GM19467 (cell line): ENCODE measurements around the gene PPFIA2.

Experiments
- ATAC-seq: cut with Tn5 transposase; IDR thresholded peaks from one replicate; pipeline ENCODE4 v1.9.1; 2021; ENCODE audit warnings: mild to moderate bottlenecking, moderate library complexity; ENCODE audit not compliant: unreplicated experiment

Gene PPFIA2

DNA sequence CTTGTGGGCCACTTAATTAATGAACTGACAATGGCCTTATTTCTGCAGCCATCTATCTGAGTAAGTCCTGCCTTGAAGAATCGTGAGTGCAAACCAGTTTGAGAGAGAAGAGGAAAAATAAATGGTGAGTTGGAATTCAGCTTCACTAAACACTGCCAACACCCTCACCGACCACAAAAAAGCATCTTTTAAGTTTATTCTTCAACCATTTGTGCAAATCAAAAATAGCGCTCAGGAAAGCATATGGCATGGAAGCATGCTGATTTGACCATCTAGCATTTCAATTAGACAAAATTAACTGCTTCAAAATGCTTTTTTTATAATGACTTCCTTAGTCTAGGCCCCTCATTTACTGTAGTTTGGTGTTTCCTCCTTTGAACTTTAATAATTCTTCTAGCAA is 294.0 kb downstream of the PPFIA2 start:
- ATAC-seq, result no peak

DNA sequence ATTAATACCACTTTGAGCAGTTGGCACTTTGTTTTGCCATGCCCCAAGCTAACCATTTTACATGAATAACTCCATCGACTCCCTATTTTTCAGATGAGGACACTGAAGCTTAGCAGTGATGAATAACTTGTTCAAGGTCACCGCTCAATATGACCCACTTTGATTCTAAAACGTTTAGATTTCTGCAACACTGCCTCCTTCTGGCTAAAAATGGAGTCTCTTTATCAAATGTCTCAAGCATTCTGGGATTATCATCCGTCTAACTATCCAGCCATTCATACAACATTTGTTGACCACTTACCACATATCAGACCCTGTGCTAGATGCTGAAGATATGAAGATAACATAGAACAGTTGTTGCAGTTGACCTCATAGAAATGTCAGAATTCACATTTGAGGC is 298.0 kb downstream of the PPFIA2 start:
- no peak for ATAC-seq

DNA sequence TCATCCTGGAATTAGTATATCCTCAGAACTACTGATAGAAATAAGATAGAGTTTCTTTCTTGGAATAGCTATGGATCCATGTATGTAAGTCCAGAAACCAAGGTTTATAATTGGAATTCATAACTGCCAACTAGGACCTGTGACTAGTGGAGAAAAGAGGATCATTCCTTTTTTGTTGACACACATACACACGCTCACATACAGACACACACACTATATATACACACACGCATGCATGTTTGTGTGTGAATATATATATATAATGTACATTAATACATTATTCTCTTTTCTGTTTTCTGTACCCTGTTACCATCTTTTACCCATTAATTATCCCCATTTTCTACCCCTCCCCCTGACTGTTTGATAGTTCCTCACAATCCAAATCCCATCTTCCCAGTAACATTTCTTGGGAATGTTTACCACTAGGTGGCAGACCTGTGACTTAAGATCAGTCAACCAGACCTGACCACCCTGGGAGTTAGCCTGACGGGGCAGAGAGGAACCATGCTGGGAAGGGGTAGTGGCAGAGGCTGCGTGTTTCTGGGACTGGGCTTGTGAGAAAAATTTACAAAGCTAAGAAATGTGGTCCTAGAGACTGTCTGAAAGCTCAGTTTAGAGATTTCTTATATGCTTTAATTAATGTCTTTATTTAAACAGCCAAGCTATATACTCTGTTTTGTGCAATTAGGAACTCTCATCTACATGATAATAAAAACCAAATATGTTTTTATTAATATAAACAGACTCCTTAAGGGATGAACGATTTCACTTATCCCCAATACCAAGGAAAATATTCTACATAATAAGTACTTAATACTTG is 308.0 kb downstream of the PPFIA2 start:
- no peak for ATAC-seq

DNA sequence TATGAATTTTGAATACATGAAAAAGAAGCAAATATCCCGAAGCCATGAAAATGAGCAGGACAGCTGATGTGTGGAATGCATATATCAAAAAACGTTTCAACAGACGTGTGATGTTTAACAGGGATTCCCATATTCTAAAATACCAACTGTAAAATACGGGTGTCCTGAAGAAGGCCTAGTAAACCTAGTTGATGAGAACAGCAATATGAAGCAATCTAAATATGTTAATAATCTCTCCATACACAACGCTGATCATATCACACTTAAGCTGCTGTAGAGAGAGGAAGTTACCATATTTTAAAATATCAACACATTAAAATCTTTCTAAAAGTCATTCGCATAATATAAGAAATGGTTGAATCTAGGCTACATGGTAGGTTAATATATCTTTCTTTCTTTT is 317.5 kb downstream of the PPFIA2 start:
- ATAC-seq, result no peak

DNA sequence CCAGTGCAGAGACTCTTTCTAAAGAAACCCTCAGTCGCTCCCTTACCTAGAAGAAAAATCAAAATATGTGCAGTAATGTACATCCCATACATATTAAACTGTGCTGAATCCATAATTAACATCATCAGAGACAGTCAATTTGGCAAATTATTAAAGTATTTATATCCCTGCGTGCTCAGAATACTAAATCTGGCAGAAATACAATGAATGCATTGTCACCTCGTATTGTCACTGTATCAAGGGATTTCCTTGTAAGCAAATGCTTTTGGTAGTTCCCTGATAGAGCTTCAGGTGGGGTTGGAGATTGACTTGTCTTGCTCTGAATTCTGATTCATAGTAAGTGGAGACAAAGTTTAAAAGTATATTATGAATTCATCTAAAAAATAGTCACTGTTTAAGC is 319.1 kb downstream of the PPFIA2 start:
- ATAC-seq, result no peak

DNA sequence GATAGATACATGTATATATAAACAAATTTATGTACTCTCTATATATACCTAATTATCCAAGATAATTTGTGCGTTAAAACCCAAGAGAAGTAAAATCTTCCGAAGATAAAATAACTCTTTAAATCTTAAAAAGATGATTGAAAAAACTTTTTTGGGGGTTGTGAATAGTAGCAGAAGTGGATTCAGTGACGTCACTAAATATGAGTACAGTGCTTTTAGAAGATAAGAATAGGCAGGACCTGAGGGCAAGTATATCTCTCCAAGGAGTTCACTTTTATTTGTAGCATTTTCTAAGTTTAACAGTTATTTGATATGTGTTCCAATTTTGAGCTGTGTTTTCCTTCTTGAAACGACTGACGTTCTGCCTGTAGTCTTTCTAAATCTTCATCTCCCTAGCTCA is 319.8 kb downstream of the PPFIA2 start:
- no peak for ATAC-seq

DNA sequence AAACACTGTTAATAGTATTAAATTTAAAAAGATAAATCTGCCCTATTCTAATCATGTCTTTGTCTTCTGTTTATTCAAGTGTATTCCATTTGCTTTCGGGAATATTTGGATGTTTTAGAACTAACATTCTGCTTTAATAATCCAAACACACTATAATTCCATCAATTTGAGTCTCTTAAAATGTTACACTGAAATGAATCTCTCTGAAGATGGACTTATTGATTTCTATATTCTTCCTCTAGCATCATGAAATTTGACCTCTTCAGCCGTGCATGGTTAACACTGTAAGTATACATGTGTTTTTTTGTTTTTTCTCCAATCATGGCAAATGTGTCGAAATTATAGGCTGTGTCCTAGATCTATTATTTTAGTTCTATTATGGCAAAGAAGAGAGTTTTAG is 342.1 kb downstream of the PPFIA2 start:
- no peak for ATAC-seq

DNA sequence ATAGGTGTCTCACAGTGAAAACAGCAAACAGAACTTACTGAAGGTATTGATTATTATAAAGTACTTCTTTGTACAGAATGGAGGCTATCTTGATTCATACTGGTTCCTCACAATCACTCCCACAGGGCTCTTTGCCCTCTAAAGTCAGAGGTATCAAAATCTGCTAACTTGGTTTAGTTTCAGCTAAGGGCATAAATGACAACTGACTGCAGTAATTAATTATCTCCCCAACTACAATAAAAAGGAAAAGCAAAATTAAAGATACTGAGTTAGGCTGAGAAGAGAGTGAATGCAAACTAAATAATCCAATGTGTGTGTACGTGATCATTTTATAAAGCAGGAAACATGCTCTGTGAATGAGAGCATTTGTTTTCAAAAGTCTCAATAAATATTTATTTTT is 342.6 kb downstream of the PPFIA2 start:
- no peak for ATAC-seq

DNA sequence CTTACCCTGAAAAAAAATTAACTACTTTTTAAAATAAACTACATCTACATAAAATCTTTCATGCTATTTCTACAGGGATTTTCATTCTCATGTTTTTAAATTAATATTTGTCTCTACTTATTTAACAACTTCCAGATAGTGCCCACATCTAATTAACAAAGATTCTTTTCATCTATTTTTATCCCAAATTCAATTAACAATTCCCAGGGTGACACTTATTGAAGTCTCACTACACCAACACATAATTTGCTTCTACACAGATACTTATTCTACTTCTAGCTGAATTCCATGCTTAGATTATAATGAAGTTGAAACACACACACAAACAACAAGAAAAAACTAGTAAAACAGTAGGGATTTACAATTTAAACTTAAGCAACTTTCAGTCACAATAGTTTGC is 344.7 kb downstream of the PPFIA2 start:
- no peak for ATAC-seq

DNA sequence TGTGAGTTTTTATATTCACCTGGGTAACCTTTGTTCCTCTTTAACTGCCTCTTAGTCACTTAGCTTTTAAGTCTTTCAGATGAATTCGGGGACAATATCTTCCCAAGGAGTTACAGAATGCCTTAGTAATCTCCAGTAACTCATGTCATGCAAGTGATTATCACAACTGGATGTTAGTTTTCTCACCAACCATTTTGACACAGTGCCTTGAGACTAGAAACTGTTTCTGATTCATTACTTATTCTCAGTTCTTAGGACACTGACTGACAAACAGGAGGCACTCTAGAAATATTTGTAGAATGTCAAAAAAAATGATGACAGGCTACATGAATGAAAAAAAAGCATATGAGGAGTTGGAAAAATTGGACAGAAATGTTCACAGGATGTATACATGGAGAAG is 346.2 kb downstream of the PPFIA2 start:
- no peak for ATAC-seq

DNA sequence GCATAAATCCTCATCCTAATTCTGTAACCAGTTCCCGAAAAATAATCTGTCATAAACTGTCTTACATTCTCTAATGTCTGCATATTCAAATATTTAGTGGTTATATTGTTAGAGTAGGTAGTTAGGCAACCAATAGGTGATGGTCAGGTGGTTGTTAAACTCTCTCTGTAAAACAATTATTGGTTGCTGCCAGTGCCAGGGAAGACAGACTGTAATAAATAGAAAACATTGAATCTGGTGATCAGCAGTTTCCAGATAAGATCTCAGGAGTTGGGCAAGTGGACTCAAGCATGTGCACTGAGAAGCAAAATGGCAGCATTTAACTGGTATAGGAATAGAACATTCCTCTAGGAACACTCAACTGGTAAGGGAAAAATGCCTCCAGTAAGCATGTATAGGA is 355.8 kb downstream of the PPFIA2 start:
- ATAC-seq, result no peak

DNA sequence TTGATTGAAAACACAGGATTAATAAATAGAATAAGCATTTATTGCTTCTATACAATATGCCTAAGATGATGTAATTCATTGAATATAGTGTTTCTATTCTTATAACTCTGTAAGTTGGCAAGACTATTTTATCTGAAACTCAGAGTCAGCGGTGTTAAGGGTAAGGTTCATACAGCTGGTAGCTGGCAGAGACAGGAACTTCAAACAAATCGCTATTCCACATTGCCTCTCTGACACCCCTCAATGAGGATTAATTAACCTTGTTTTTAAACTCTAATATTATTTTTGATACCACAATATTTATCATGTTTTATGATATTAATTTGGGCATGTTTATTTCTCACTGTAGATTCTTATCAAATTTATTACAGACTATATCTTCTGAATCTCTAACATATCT is 357.9 kb downstream of the PPFIA2 start:
- ATAC-seq, result no peak

DNA sequence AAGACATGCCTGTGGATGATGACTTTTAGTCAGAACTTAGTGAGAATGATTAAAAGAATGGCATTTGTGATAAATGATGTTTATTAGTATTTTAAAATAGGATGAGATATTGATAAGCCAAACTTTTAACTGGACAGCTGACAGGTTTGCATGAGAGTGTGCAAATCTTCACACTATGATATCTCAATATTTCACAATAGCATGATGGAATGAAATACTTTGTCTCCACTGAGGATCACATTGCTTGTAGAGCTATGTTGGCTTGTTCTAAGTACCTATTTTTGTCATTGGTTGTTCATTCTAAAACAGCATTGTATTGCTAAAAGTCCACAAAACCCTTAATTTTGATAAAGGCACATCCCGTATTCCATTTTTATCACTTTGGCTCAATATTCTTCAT is 359.1 kb downstream of the PPFIA2 start:
- no peak for ATAC-seq

DNA sequence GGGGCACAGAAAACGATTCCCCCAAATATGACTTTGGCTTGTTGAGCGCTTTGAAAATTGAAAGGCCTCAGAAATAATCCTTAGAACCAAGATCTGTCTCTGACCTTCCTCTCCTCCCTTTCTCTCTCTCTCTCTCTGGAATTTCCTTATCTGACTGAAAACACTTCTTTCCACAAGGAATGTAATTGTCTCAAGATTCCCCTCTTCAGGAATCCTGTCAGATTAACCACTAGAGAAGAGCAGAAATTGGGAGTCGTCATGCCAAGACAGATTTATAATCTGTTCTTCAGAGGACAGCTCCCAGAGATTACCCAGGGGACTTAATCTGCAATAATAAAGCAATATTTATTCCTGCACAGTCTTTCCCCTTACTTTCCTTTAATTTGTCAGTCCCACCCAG is 363.7 kb downstream of the PPFIA2 start:
- no peak for ATAC-seq

DNA sequence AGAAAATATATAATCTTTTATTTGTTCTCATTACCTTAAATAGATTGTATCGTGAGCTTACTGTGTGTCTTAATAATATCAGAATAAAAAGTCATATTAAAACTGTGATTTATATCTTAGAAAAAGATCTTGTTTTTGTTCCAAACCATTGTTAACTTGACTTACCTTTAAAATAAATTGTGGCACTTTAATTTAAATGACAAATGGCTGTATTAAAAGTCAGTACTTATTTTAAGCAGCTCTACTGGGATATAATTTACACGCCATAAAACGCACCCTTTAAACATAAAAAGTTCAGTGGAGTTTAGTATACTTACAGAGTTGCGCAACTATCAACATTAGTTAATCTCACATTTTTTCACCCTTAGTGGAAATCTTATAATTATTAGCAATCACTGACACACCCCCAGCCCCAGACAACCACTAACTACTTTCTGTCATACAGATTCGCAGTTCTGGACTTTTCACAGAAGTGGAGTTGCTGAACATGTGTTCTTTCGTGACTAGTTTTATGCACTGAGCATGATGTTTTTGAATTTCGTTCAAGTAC is 369.5 kb downstream of the PPFIA2 start:
- ATAC-seq, result no peak

DNA sequence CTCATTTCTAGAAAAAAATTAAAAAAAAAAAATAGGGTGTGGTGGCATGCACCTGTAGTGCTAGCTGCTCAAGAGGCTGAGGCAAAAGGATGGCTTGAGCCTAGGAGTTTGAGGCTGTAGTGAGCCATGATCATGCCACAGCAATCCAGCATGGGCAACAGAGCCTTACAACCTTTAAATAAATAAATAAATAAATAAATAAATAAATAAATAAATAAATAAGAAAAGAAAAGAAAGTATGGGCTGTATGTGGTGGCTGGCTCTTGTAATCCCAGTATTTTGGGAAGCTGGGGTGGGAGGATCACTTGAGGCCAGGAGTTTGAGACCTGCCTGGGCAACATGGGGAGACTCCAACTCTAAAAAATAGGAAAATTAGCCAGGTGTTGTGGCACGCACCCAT is 373.0 kb downstream of the PPFIA2 start:
- no peak for ATAC-seq

DNA sequence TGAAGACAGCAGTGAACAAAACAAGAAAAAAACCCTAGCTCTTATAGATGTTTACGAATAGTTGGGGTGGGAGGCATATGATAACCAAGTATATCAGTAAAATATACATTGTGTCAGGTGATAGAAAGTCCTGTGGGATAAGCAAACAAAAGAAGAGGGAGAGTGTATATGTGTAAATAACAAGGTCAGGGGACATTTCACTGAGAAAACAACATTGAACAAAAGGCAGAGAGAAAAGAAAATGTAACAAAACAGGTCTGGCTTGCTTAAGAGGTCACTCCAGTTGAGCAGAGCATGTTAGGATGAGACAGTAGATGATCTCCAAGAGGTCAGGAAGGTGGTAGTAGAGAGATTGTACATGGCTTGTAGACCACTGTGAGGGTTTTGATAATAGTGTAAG is 377.2 kb downstream of the PPFIA2 start:
- no peak for ATAC-seq

DNA sequence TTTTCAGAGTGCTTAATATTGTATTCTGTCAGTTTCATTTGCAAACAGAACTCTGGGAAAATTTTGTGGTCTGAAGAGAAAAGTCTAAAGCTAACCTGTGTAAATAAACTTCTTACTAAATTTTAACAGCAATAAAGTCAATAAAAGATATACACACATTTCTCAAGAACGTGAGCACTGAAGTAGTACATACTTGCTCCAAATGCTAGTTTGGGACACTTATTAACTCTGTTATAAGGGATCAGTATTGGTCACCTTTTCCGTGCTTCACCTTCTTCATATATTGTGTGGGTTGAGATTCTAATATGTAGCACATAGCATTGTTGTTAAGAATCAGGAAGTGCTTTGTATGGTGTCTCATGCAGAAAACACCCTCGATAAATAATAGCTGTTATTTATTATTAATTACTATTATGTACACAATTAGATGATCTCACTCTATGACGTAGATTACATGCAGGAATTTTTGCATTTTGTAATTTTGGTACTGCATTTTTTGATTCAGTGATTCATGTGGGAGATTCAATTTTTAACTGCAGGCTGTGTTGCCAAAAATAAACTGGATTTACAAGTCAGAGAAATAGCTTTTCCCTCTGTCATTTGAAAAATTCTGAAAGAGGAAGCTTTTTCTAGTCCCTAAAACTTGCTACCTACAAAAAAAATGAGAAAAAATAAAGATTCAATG is 380.4 kb downstream of the PPFIA2 start:
- no peak for ATAC-seq

DNA sequence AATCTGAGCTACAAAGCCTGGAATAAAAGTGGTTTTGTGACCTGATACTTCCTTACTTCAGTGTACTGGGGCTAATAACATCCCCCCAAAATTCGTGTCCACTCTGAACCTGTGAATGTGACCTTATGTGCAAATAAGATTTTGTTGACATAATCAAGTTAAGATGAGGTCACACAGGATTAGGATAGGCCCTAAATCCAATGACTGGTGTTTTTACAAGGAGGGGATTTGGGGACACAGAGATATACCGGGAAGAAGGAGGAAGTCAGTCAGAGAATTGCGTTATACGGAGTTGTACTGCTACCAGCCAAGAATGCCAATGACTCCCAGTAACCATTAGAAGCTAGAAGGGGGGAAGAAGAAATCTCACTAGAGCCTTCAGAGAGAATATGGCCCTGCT is 381.4 kb downstream of the PPFIA2 start:
- ATAC-seq, result no peak

DNA sequence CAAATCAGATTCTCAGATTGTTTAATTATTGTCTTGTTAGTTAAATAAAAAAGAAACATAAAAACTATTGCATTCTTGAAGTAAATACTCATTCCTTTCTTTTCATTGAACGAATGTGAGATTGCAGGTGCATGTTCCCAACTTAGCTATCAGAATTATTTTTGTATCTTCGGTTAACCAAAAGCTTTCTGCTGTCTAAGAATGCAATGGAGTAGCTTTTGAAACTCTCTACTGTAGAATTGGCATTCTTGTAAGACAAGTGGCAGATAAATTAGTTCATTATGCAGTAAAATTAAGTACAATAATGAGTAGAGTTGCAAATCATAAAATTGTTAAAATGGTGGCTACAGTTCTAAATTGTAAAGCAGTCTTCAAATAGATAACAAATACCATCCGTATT is 383.2 kb downstream of the PPFIA2 start:
- ATAC-seq, result no peak

DNA sequence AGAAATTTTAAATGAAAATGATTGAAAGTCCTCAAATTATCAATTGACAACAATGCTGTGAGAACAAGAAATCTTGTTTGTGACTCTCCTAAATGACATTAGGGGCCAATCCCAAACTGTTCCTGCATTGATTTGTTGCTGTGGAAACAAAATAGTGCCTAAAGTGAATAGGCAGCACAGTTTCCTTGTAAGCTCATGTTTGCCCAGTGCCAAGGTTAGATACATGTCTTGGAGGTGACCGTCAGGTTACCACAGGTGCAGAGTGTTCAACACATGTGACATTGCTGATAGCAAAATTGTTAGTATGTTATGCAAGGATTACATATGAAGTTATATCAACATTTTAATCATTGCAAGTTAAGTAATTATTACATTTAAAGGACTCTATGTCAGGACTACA is 388.7 kb downstream of the PPFIA2 start:
- no peak for ATAC-seq

DNA sequence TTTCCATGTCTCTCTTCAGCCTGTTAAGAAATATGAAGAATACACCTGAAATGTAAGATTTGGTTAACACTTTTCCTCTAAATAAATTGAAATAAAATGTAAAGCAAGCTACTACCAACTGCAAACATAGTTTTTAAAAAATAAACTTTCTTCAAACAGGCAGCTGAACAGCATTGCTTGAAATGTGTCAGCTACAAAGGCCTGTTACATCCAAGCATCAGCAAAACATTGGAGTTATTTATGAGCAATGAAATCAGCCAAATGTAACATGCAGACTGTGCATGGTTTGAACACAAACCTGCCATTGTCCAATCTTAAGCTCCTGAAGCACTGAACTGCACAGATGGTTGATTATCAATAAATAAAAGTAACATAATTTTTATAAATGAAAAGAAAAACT is 390.0 kb downstream of the PPFIA2 start:
- ATAC-seq, result no peak
